Coronary artery (tissue), 2 donors: ENCODE measurements around the gene ABHD4.
"Not testable (repeated sequence)": the region's sequence is repeated elsewhere in the genome, so short reads cannot be mapped to it uniquely, and the experiment has no call there.

Experiments
- DNase-seq: peaks from one replicate; pipeline ENCODE4 v3.0.0-alpha.2; 2017; ENCODE audit warnings: low spot score
- H3K27ac ChIP-seq, 2 donors: fragments of 200-600 bp; sonication (generic); one replicate each; pipeline ENCODE4 v1.5.1; 2016 to 2019
- H3K4me3 ChIP-seq: fragments of 200-600 bp; sonication (generic); 2 replicates; pipeline ENCODE4 v1.5.1; 2016; ENCODE audit warnings: mild to moderate bottlenecking, moderate library complexity
- TF ChIP-seq, protein P1 (sequence below): fragments of 200-600 bp; sonication (generic); IDR thresholded peaks from one replicate; pipeline ENCODE4 v1.5.1; 2019; ENCODE audit warnings: antibody characterized with exemption

The ABHD4 gene

DNA sequence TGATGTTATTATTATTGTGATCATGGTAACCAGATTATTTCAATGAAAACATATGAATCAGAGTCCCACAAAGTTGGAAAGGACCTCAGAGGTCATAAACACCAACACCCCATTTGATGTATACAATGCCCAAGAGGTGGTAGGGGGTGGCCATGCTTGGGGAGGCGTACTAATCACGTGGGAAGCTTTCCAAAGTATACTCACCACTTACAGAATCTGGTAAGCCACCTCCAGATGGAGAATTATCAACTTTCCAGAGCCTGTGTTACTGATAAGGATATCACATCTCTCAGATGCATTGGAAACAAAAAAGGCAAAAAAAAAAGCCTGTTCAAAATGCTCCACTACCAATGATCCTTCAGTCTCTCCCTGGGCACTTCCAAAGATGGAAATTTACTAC, 17.5 kb upstream of the ABHD4 start:
- Histone ChIP-seq H3K27ac (no peak overlapping the region), H3K4me3 (no peak overlapping the region)
- no peak for DNase-seq
- TF ChIP-seq, protein P1, sequence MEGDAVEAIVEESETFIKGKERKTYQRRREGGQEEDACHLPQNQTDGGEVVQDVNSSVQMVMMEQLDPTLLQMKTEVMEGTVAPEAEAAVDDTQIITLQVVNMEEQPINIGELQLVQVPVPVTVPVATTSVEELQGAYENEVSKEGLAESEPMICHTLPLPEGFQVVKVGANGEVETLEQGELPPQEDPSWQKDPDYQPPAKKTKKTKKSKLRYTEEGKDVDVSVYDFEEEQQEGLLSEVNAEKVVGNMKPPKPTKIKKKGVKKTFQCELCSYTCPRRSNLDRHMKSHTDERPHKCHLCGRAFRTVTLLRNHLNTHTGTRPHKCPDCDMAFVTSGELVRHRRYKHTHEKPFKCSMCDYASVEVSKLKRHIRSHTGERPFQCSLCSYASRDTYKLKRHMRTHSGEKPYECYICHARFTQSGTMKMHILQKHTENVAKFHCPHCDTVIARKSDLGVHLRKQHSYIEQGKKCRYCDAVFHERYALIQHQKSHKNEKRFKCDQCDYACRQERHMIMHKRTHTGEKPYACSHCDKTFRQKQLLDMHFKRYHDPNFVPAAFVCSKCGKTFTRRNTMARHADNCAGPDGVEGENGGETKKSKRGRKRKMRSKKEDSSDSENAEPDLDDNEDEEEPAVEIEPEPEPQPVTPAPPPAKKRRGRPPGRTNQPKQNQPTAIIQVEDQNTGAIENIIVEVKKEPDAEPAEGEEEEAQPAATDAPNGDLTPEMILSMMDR: no peak

DNA sequence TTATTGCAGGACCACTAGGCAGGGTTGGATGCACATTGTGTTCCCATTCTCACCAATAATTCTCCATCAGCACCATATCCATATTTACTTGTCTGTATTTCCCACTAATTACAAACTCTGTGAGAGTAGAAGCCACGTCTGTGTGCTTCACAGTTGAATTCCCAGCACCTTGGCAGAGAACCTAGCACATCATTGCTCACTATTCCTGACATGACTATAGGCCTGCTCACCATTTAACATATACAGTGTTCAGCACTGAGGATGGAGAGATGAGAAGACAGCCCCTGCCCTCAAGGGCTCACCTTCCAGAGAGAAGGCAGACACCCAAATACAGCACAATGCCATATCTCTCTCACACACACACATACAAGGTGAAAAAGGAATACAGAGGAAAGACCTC, 14.1 kb upstream of the ABHD4 start:
- TF ChIP-seq, protein P1: no peak
- Histone ChIP-seq H3K27ac (no peak overlapping the region), H3K4me3 (no peak overlapping the region)
- DNase-seq: no peak

DNA sequence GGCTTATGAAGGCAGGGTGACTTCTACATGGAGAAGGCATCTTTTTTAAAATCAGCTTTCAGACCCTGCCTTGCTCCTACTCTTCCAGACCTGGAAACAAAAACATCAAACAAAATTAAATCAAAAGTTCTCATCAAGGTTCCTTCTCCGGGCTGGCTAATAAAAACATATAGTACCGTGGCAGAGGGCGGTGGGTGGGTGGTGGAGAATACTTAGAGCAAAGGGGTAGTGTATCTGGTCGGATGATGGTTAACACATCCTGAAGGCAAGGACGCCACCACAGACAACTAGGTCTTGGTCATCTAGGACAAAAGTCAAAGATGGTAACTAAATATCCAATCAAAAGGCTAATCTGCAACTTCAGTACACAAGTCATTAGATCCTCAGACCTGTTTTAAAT, 10.9 kb upstream of the ABHD4 start:
- Histone ChIP-seq H3K4me3 (peak overlapping the region; percentile 85), H3K27ac (no peak overlapping the region)
- DNase-seq: no peak
- TF ChIP-seq, protein P1: no peak

DNA sequence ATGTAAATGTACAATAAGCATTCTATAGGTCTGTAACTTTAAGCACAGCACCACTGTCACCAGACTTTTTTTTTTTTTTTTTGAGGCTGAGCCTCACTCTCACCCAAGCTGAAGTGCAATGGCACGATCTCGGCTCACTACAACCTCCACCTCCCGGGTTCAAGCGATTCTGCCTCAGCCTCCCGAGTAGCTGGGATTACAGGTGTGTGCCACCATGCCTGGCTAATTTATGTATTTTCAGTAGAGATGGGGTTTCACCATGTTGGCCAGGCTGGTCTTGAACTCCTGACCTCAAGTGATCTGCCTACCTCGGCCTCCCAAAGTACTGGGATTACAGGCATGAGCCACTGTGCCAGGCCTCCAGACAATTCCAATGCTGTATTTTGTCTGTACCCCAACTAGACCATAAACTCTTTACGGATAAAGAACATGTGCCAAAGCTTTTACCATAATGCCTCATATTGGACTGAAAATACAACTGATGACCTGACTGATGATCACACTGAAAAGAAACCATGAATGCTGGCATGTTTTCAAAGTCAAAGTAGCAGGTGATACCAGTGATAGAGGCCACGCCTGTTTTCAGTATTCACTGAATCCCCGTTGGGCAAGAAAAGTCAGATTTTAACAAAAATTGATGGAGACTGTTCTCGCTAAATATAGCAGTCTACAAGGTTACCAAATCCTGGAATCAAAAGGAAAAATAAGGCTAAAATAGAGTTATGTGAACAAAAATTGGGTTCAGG, 10.2 kb upstream of the ABHD4 start:
- DNase-seq: not testable (repeated sequence)
- Histone ChIP-seq H3K4me3 (peak overlapping the region; percentile 85), H3K27ac (peak overlapping the region in 1 of 2 donors; percentile 96)

DNA sequence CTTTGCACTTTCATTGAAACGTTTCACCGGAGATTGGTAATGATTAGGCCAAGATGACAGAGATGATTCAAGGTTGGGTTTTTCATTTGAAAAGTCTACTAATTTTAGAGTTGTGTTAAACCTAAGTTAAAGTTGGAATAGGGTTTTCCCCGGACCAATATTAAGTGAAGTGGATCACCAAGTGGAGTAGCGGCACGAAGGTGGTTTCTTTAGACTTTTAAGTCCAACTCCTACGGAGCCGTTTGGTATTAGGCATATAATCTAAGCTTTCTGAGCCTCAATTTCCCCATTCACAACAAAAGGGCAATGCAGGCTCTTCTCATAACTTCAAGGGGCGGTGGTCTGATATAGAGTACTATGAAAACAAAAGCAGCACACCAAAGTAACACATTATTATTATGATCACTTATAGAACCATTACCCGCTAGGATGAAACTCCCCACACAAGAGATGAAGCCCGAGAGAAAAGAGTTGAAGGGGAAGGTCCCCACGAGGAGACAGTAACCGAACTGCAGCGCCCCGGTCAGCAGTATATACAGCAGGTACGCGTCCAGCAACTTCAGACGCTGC, 9.5 kb upstream of the ABHD4 start:
- peak overlapping the region; percentile 85 for H3K4me3 ChIP-seq
- H3K27ac ChIP-seq: peak overlapping the region; percentile 93 to 96
- DNase-seq: no peak
- TF ChIP-seq, protein P1: no peak

DNA sequence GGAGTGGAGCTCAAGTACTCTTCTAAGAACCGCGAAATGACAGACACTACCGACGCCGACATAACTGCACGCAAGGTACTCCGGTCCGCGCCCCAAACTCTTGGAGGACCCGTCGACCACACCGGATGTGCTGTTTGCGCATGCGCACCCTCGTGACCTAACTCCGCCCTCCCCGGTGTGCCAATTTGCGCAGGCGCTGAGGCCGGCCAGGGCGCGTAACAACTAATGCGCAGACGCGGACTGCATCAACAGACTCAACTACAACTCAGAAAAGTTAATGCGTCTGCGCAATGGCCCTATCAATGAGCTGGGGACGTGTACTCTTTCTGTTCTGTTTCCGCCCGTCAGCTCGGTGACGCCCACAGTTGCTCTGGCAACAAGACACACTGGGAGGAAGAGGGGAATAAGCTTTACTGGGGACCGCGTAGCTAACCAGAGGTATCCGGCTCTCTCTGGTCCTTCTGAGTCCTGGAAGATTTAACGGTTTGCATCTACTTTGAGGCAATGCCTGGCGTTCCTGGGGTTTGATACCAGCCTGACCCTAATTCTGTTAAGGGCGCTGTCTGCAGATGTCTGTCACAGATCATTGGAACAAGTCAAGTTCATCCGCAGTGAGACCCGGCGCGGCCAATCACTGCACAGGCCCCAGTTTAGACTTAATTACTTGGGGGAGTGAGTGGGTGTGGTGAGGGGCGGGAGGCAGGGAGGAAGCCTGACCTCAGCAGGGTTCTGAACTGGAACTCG, 8.8 kb upstream of the ABHD4 start, which contains the start of gene DAD1:
Gene DAD1, minus strand, starts transcription at position 129 of the 744 bp plus-strand sequence. Its CDS starts 67 bp downstream, at position 62.
- DNase-seq: peak; percentile 99
- TF ChIP-seq, protein P1: no peak
- Histone ChIP-seq H3K27ac (peak within 1 kb of the TSS; percentile 93 to 96), H3K4me3 (peak within 1 kb of the TSS; percentile 85)

DNA sequence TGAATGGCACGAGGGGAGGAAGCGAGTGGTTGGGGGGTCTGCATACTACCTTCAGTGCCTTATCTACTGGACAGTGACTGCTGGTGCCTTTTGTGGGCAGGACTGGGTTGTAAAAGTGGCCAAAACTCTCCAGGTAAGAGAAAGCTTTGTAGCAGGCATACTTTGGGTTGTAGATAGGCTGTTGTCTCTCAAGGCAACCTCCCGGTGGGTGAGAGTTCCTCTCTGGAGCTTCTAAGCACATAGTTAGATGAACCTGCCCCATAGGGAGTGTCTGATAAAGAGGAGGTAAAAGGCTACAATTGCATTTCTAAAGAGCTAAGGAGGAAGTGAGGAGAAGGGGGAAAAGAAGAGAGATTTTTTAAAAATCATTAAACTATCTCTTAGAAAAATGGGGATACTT, 4.9 kb upstream of the ABHD4 start:
- no peak overlapping the region for H3K4me3 ChIP-seq

More for the DNA sequence above, 4.9 kb upstream of the ABHD4 start:
- TF ChIP-seq, protein P1: no peak
- H3K27ac ChIP-seq: no peak overlapping the region
- no peak for DNase-seq
